ENCODE results near the gene PSMC3IP. TPM values are rescaled to one million over a fixed set of nuclear protein-coding genes. Genes with fewer than 3 reads are reported as not detected.

Gene PSMC3IP
- polyA plus RNA-seq, 1 donor (not counting 4 experiments of a cell fraction or from before 2014, with no cell fraction given): 7.7 TPM

DNA sequence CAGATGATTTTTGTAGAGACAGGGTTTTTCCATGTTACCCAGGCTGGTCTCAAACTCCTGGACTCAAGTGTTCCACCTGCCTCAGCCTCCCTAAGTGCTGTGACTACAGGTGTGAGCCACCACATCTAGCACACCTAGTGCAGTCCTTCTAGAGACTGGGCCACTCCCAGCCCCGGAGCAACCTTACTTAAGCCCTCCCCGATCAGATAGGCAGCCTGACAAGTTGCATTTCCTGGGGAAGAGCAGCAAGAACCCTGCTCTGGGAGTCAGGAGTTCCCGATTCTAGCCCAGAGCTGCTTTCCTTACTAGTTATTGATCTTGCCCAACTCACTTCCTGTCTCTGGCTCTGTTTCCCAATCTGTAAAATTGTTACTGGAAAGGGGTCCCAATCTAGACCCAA lies 48.5 kb downstream of the PSMC3IP start:
- TF ChIP-seq EZH2 (IDR thresholded peaks at IDR 0.05; ENCODE audit: low read length): no peak
- TF ChIP-seq, protein P1, sequence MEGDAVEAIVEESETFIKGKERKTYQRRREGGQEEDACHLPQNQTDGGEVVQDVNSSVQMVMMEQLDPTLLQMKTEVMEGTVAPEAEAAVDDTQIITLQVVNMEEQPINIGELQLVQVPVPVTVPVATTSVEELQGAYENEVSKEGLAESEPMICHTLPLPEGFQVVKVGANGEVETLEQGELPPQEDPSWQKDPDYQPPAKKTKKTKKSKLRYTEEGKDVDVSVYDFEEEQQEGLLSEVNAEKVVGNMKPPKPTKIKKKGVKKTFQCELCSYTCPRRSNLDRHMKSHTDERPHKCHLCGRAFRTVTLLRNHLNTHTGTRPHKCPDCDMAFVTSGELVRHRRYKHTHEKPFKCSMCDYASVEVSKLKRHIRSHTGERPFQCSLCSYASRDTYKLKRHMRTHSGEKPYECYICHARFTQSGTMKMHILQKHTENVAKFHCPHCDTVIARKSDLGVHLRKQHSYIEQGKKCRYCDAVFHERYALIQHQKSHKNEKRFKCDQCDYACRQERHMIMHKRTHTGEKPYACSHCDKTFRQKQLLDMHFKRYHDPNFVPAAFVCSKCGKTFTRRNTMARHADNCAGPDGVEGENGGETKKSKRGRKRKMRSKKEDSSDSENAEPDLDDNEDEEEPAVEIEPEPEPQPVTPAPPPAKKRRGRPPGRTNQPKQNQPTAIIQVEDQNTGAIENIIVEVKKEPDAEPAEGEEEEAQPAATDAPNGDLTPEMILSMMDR (optimal IDR thresholded peaks at IDR 0.05 in 1 of 3, IDR thresholded peaks at IDR 0.05 in 1 of 3, conservative IDR thresholded peaks at IDR 0.05 in 1 of 3; ENCODE audit: extremely low read depth in 1 of 3, insufficient read depth in 2 of 3, low read length in 3 of 3): no peak
- DNase-seq (ENCODE audit: low read depth, low spot score) (no peak), FAIRE-seq (no peak)
- Histone ChIP-seq H4K20me1 (ENCODE audit: control insufficient read depth, extremely low read depth, insufficient read depth, low read length) (no peaks in the 10 kb centered on the region), H3K9ac (ENCODE audit: control insufficient read depth, extremely low read depth, insufficient read depth, low read length) (no peak overlapping the region), H2AFZ (ENCODE audit: control insufficient read depth, low read length) (no peak overlapping the region), H3K4me1 (ENCODE audit: control insufficient read depth, extremely low read depth, insufficient read depth, low read length) (peaks cover 38% of the 10 kb centered on the region), H3K27ac (ENCODE audit: control insufficient read depth, insufficient read depth, low read length) (no peak overlapping the region), H3K79me2 (ENCODE audit: control insufficient read depth, insufficient read depth, low read length) (no peaks in the 10 kb centered on the region), H3K27me3 (ENCODE audit: control insufficient read depth, extremely low read depth, insufficient read depth, low read length) (no peaks in the 10 kb centered on the region), H3K4me3 (ENCODE audit: control insufficient read depth in 2 of 3, extremely low read depth in 1 of 3, insufficient read depth in 2 of 3, low read depth in 1 of 3, low read length in 3 of 3) (no peak overlapping the region), H3K4me2 (ENCODE audit: control insufficient read depth, extremely low read depth, insufficient read depth, low read depth, low read length) (no peak overlapping the region), H3K9me1 (ENCODE audit: control insufficient read depth, extremely low read depth, insufficient read depth, low read length) (no peaks in the 10 kb centered on the region), H3K9me3 (ENCODE audit: control insufficient read depth, low read depth, low read length) (no peaks in the 10 kb centered on the region), H3K36me3 (ENCODE audit: control insufficient read depth in 2 of 2, extremely low read depth in 1 of 2, insufficient read depth in 2 of 2, low read length in 2 of 2) (no peaks in the 10 kb centered on the region)
- dilution Hi-C loops (cut with MboI; ENCODE audit: extremely low pct_ligation_motif_present, low sequenced_read_pairs): no loop called here

DNA sequence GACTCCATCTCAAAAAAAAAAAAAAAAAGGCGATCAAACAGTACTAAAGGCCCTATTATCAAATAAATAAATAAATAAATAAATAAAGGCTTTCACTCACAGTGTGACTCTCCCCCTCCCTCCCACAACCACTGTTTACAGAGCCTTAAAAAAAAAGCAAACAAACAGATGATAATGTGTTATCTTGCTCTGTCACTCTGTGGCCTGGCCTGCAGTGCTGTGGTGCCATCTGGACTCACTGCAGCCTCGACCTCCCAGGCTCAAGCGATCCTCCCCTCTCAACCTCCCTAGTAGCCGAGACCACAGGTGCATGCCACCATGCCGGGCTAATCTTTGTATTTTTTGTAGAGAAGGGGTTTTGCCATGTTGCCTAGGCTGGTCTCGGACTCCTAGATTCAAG lies 49.6 kb downstream of the PSMC3IP start:
- Histone ChIP-seq H3K4me2 (ENCODE audit: control insufficient read depth, extremely low read depth, insufficient read depth, low read depth, low read length) (no peak overlapping the region), H3K4me3 (ENCODE audit: control insufficient read depth in 2 of 3, extremely low read depth in 1 of 3, insufficient read depth in 2 of 3, low read depth in 1 of 3, low read length in 3 of 3) (no peak overlapping the region), H3K9me1 (ENCODE audit: control insufficient read depth, extremely low read depth, insufficient read depth, low read length) (no peaks in the 10 kb centered on the region), H2AFZ (ENCODE audit: control insufficient read depth, low read length) (no peak overlapping the region), H3K36me3 (ENCODE audit: control insufficient read depth in 2 of 2, extremely low read depth in 1 of 2, insufficient read depth in 2 of 2, low read length in 2 of 2) (no peaks in the 10 kb centered on the region), H3K9me3 (ENCODE audit: control insufficient read depth, low read depth, low read length) (no peaks in the 10 kb centered on the region), H3K27me3 (ENCODE audit: control insufficient read depth, extremely low read depth, insufficient read depth, low read length) (no peaks in the 10 kb centered on the region), H3K9ac (ENCODE audit: control insufficient read depth, extremely low read depth, insufficient read depth, low read length) (no peak overlapping the region), H3K4me1 (ENCODE audit: control insufficient read depth, extremely low read depth, insufficient read depth, low read length) (peaks cover 38% of the 10 kb centered on the region), H3K27ac (ENCODE audit: control insufficient read depth, insufficient read depth, low read length) (no peak overlapping the region), H3K79me2 (ENCODE audit: control insufficient read depth, insufficient read depth, low read length) (no peaks in the 10 kb centered on the region), H4K20me1 (ENCODE audit: control insufficient read depth, extremely low read depth, insufficient read depth, low read length) (no peaks in the 10 kb centered on the region)
- FAIRE-seq (no peak), DNase-seq (ENCODE audit: low read depth, low spot score) (no peak)
- dilution Hi-C loops (cut with MboI; ENCODE audit: extremely low pct_ligation_motif_present, low sequenced_read_pairs): no loop called here
- TF ChIP-seq EZH2 (IDR thresholded peaks at IDR 0.05; ENCODE audit: low read length): no peak
- TF ChIP-seq, protein P1 (optimal IDR thresholded peaks at IDR 0.05 in 1 of 3, IDR thresholded peaks at IDR 0.05 in 1 of 3, conservative IDR thresholded peaks at IDR 0.05 in 1 of 3; ENCODE audit: extremely low read depth in 1 of 3, insufficient read depth in 2 of 3, low read length in 3 of 3): no peak
